ENCODE data around the gene ADAP1. TPM values are rescaled to one million over a fixed set of nuclear protein-coding genes. Genes with fewer than 3 reads are reported as not detected.
"Not testable (repeated sequence)": the region's sequence is repeated elsewhere in the genome, so short reads cannot be mapped to it uniquely, and the experiment has no call there.

Gene ADAP1
- total and polyA plus RNA-seq, 4 donors, result 30.8 to 116 (median 79.0) TPM

- WGBS (ENCODE audit: insufficient coverage), result 77% methylated on average over 42 of the region's 43 CpGs
- no peak overlapping the region for H3K27ac ChIP-seq (ENCODE audit: low read depth, low read length)
Observed at GRCh38 chr7:915291-916218, 38.9 kb downstream of the ADAP1 start.

GRCh38 chr7:914521-915194 is 39.8 kb downstream of the ADAP1 start:
- Histone ChIP-seq H3K27me3 (ENCODE audit: control insufficient read depth, insufficient read depth, low read length) (peaks cover 5% of the 10 kb centered on the region), H3K27ac (ENCODE audit: low read depth, low read length) (no peak overlapping the region), H3K4me3 (ENCODE audit: low read depth, low read length) (no peak overlapping the region), H3K4me1 (ENCODE audit: control insufficient read depth, insufficient read depth, low read length) (peaks cover 60% of the 10 kb centered on the region), H3K36me3 (ENCODE audit: control insufficient read depth, insufficient read depth, low read length) (peaks cover 65% of the 10 kb centered on the region), H3K9me3 (ENCODE audit: control insufficient read depth, insufficient read depth, low read length) (no peaks in the 10 kb centered on the region)
- DNase-seq (ENCODE audit: low read depth in 4 of 6, low spot score in 6 of 6), result no peak
- 90% methylated on average over 11 of the region's 16 CpGs for WGBS (ENCODE audit: insufficient coverage)

More at GRCh38 chr7:915291-916218, 38.9 kb downstream of the ADAP1 start:
- Histone ChIP-seq H3K4me1 (ENCODE audit: control insufficient read depth, insufficient read depth, low read length) (peaks cover 51% of the 10 kb centered on the region), H3K4me3 (ENCODE audit: low read depth, low read length) (no peak overlapping the region), H3K9me3 (ENCODE audit: control insufficient read depth, insufficient read depth, low read length) (no peaks in the 10 kb centered on the region), H3K27me3 (ENCODE audit: control insufficient read depth, insufficient read depth, low read length) (no peaks in the 10 kb centered on the region), H3K36me3 (ENCODE audit: control insufficient read depth, insufficient read depth, low read length) (peaks cover 69% of the 10 kb centered on the region)
- no peak for DNase-seq (ENCODE audit: low read depth in 4 of 6, low spot score in 6 of 6)

- DNase-seq (ENCODE audit: low read depth in 4 of 6, low spot score in 6 of 6), result no peak
- peaks cover 65% of the 10 kb centered on the region for H3K4me1 ChIP-seq (ENCODE audit: control insufficient read depth, insufficient read depth, low read length)
- H3K4me3 ChIP-seq (ENCODE audit: low read depth, low read length), result no peak overlapping the region
- no peak overlapping the region for H3K27ac ChIP-seq (ENCODE audit: low read depth, low read length)
- H3K27me3 ChIP-seq (ENCODE audit: control insufficient read depth, insufficient read depth, low read length), result peaks cover 9% of the 10 kb centered on the region
- WGBS (ENCODE audit: insufficient coverage), result 78% methylated on average over 20 of the region's 31 CpGs
- no peaks in the 10 kb centered on the region for H3K9me3 ChIP-seq (ENCODE audit: control insufficient read depth, insufficient read depth, low read length)
- peaks cover 65% of the 10 kb centered on the region for H3K36me3 ChIP-seq (ENCODE audit: control insufficient read depth, insufficient read depth, low read length)
Observed at GRCh38 chr7:913736-914520, 40.6 kb downstream of the ADAP1 start.

GRCh38 chr7:911791-912480 is 42.5 kb downstream of the ADAP1 start:
- WGBS (ENCODE audit: insufficient coverage), result 77% methylated on average over 31 of the region's 41 CpGs
- H3K27me3 ChIP-seq (ENCODE audit: control insufficient read depth, insufficient read depth, low read length), result peaks cover 18% of the 10 kb centered on the region
- peak in 1 of 6 donors; percentile 48 for DNase-seq (ENCODE audit: low read depth in 4 of 6, low spot score in 6 of 6)
- H3K4me3 ChIP-seq (ENCODE audit: low read depth, low read length), result no peak overlapping the region
- no peaks in the 10 kb centered on the region for H3K9me3 ChIP-seq (ENCODE audit: control insufficient read depth, insufficient read depth, low read length)
- H3K36me3 ChIP-seq (ENCODE audit: control insufficient read depth, insufficient read depth, low read length), result peaks cover 72% of the 10 kb centered on the region
- H3K4me1 ChIP-seq (ENCODE audit: control insufficient read depth, insufficient read depth, low read length), result peaks cover 67% of the 10 kb centered on the region
- H3K27ac ChIP-seq (ENCODE audit: low read depth, low read length), result no peak overlapping the region

- peaks cover 58% of the 10 kb centered on the region for H3K4me1 ChIP-seq (ENCODE audit: control insufficient read depth, insufficient read depth, low read length)
- WGBS (ENCODE audit: insufficient coverage), result 84% methylated on average over 17 of the region's 19 CpGs
- no peaks in the 10 kb centered on the region for H3K9me3 ChIP-seq (ENCODE audit: control insufficient read depth, insufficient read depth, low read length)
- no peak for DNase-seq (ENCODE audit: low read depth in 4 of 6, low spot score in 6 of 6)
- H3K27ac ChIP-seq (ENCODE audit: low read depth, low read length), result no peak overlapping the region
- H3K36me3 ChIP-seq (ENCODE audit: control insufficient read depth, insufficient read depth, low read length), result peaks cover 69% of the 10 kb centered on the region
- no peak overlapping the region for H3K4me3 ChIP-seq (ENCODE audit: low read depth, low read length)
- H3K27me3 ChIP-seq (ENCODE audit: control insufficient read depth, insufficient read depth, low read length), result peaks cover 19% of the 10 kb centered on the region
Observed at GRCh38 chr7:910931-911431, 43.5 kb downstream of the ADAP1 start.

- H3K9me3 ChIP-seq (ENCODE audit: control insufficient read depth, insufficient read depth, low read length), result no peaks in the 10 kb centered on the region
- 65% methylated on average over 9 of the region's 11 CpGs for WGBS (ENCODE audit: insufficient coverage)
- H3K27ac ChIP-seq (ENCODE audit: low read depth, low read length), result no peak overlapping the region
- H3K4me1 ChIP-seq (ENCODE audit: control insufficient read depth, insufficient read depth, low read length), result peaks cover 55% of the 10 kb centered on the region
- H3K27me3 ChIP-seq (ENCODE audit: control insufficient read depth, insufficient read depth, low read length), result peaks cover 19% of the 10 kb centered on the region
- H3K36me3 ChIP-seq (ENCODE audit: control insufficient read depth, insufficient read depth, low read length), result peaks cover 64% of the 10 kb centered on the region
- no peak overlapping the region for H3K4me3 ChIP-seq (ENCODE audit: low read depth, low read length)
- no peak for DNase-seq (ENCODE audit: low read depth in 4 of 6, low spot score in 6 of 6)
Observed at GRCh38 chr7:910441-910861, 44.0 kb downstream of the ADAP1 start.

DNA sequence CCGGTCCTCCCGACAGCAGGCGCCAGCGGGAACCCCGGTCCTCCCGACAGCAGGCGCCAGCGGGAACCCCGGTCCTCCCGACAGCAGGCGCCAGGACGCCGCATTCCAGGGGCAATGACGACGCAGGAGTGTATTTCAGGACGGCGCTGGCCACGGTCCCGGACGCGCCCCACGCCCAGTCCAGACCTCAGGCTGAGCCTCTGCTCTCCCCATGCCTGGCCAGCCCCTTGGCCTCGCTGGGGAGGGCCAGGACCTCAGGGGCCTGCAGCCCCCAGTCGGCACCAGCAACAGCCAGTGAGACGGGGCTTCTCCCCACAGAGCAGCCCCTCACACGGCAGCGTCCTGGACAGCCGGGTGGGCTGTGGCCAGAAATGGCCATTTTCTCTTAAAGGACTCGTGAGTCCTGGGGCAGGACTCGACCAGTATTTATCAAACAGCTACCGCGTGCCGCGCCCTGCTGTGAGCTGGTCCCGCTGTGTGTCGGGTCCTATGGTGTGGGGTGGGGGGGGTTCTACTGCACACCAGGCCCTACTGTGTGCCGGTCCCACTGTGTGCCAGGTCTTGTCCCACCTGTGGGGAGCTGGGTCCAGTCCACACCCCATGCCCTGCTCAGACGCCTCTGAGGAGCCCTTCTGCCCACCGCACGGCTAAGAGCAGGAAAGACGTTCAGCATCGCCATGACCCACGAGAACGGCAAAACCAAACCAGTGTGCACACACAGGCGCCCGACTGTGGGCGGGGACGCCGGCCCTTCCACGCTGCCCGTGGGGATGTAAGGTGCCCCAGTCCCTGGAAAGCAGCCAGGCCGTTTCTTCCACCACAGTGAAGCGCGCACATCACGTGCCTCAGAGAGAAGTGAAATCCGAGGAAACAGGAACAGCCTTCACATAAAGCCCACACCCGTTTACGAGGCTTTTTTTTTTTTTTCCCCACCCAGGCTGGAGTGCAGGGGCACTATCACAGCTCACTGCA is 44.8 kb downstream of the ADAP1 start:
- Histone ChIP-seq H3K27ac (ENCODE audit: low read depth, low read length) (no peak overlapping the region), H3K4me3 (ENCODE audit: low read depth, low read length) (no peak overlapping the region), H3K36me3 (ENCODE audit: control insufficient read depth, insufficient read depth, low read length) (peaks cover 60% of the 10 kb centered on the region), H3K27me3 (ENCODE audit: control insufficient read depth, insufficient read depth, low read length) (peaks cover 21% of the 10 kb centered on the region), H3K4me1 (ENCODE audit: control insufficient read depth, insufficient read depth, low read length) (peaks cover 46% of the 10 kb centered on the region), H3K9me3 (ENCODE audit: control insufficient read depth, insufficient read depth, low read length) (no peaks in the 10 kb centered on the region)
- no peak for DNase-seq (ENCODE audit: low read depth in 4 of 6, low spot score in 6 of 6)
- 30% methylated on average over 45 of the region's 58 CpGs for WGBS (ENCODE audit: insufficient coverage)

- not testable (repeated sequence) for H3K4me3 ChIP-seq (ENCODE audit: low read depth, low read length); H3K9me3 ChIP-seq (ENCODE audit: control insufficient read depth, insufficient read depth, low read length); H3K27ac ChIP-seq (ENCODE audit: low read depth, low read length)
- 16% methylated on average over 47 of the region's 73 CpGs for WGBS (ENCODE audit: insufficient coverage)
- peaks cover 21% of the 10 kb centered on the region for H3K27me3 ChIP-seq (ENCODE audit: control insufficient read depth, insufficient read depth, low read length)
- peak in 1 of 6 donors; percentile 55 for DNase-seq (ENCODE audit: low read depth in 4 of 6, low spot score in 6 of 6)
- H3K36me3 ChIP-seq (ENCODE audit: control insufficient read depth, insufficient read depth, low read length), result peaks cover 60% of the 10 kb centered on the region
- peaks cover 39% of the 10 kb centered on the region for H3K4me1 ChIP-seq (ENCODE audit: control insufficient read depth, insufficient read depth, low read length)
Observed at GRCh38 chr7:908591-909357, 45.7 kb downstream of the ADAP1 start.
